ENCODE measurements around the gene SLC16A5.
"Not testable (repeated sequence)": the region's sequence is repeated elsewhere in the genome, so short reads cannot be mapped to it uniquely, and the experiment has no call there.

The SLC16A5 gene, protein sequence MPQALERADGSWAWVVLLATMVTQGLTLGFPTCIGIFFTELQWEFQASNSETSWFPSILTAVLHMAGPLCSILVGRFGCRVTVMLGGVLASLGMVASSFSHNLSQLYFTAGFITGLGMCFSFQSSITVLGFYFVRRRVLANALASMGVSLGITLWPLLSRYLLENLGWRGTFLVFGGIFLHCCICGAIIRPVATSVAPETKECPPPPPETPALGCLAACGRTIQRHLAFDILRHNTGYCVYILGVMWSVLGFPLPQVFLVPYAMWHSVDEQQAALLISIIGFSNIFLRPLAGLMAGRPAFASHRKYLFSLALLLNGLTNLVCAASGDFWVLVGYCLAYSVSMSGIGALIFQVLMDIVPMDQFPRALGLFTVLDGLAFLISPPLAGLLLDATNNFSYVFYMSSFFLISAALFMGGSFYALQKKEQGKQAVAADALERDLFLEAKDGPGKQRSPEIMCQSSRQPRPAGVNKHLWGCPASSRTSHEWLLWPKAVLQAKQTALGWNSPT

DNA sequence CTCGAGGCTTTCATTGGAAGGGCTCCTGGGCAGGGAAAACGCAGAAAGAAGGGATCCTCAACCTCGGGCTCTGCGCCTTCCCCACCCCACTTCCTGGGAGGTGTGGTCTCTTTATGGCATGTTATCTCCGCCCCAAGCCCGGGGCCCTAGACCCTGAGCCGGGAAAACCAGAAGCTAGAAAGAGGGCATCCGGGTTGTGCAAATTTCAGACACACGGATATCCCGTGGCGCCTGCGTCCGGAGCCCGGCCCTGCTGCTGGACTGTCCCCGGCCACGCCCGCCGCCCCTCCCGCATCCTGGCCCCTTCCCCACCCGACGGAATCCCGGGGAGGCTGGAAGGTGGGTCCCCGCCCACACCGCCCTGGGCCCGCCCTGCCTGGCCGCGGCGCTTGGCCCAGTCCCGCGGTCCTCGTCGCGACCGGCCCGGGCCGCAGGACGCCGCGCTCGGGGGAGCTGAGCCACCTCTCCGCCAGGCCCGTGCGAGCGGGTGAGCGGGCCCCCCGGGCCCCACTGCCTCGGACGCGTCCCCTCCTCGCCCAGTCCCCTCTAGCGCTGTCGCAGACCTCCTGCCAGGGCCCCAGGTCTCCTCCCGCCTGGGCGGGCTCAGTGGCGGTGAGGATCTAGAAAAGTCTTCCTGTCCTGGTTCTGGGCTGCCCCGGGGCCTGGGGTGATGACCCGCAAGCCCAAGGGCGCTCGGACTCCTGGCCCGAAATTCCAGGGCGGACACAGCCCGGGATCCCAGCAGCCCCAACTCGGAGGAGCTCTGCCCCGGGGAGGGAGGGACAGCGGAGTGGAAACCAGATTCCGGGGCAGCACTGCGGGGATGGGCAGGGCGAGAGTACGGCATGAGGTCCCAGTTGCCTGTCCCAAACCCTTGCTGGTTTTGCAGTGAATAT lies at the start of gene SLC16A5:
Gene SLC16A5, plus strand, starts transcription at position 397 of the 896 bp plus-strand sequence. CDS start 5,683 bp downstream, outside the sequence.
- Histone ChIP-seq H3K27ac (no peak within 1 kb of the TSS), H3K27me3 (replicated peaks) (no peaks in the 10 kb centered on the region), H3K4me3 (ENCODE audit: low read depth, low read length) (peak within 1 kb of the TSS; percentile 58), H3K36me3 (replicated peaks) (no peaks in the 10 kb centered on the region)
- peak; percentile 50 for DNase-seq
- in situ Hi-C loops (cut with HindIII; ENCODE audit: low pct_ligation_motif_present, low sequenced_read_pairs): no loop called here
- TF ChIP-seq, protein P1, sequence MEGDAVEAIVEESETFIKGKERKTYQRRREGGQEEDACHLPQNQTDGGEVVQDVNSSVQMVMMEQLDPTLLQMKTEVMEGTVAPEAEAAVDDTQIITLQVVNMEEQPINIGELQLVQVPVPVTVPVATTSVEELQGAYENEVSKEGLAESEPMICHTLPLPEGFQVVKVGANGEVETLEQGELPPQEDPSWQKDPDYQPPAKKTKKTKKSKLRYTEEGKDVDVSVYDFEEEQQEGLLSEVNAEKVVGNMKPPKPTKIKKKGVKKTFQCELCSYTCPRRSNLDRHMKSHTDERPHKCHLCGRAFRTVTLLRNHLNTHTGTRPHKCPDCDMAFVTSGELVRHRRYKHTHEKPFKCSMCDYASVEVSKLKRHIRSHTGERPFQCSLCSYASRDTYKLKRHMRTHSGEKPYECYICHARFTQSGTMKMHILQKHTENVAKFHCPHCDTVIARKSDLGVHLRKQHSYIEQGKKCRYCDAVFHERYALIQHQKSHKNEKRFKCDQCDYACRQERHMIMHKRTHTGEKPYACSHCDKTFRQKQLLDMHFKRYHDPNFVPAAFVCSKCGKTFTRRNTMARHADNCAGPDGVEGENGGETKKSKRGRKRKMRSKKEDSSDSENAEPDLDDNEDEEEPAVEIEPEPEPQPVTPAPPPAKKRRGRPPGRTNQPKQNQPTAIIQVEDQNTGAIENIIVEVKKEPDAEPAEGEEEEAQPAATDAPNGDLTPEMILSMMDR (IDR thresholded peaks at IDR 0.05; ENCODE audit: low read depth, low read length, missing control alignments): no peak

DNA sequence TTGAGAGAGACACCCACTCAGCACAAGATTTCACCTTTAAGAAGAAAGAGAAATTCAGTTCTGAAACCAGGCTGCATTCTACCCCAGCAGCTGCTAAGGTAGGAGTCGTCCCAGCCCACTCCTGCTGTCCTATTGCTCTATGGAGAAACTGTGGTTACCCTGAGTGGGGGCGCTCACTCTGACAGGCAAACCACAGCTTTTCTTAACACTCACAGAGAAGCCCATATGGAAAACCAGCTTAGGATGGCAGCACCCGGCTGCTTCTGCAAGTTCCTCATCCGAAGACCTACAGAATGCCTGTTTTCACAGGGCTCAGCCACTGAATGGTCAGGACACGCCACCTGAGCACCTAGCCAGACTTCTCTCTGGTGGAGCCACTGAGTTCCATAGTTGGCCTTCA lies 48.5 kb upstream of the SLC16A5 start:
- no peak for DNase-seq
- in situ Hi-C loops (cut with HindIII; ENCODE audit: low pct_ligation_motif_present, low sequenced_read_pairs): no loop called here
- H3K4me3 ChIP-seq (ENCODE audit: low read depth, low read length): no peak overlapping the region
- no peaks in the 10 kb centered on the region for H3K27me3 ChIP-seq (replicated peaks)
- H3K36me3 ChIP-seq (replicated peaks): peaks cover 33% of the 10 kb centered on the region
- TF ChIP-seq, protein P1 (IDR thresholded peaks at IDR 0.05; ENCODE audit: low read depth, low read length, missing control alignments): no peak
- no peak overlapping the region for H3K27ac ChIP-seq

DNA sequence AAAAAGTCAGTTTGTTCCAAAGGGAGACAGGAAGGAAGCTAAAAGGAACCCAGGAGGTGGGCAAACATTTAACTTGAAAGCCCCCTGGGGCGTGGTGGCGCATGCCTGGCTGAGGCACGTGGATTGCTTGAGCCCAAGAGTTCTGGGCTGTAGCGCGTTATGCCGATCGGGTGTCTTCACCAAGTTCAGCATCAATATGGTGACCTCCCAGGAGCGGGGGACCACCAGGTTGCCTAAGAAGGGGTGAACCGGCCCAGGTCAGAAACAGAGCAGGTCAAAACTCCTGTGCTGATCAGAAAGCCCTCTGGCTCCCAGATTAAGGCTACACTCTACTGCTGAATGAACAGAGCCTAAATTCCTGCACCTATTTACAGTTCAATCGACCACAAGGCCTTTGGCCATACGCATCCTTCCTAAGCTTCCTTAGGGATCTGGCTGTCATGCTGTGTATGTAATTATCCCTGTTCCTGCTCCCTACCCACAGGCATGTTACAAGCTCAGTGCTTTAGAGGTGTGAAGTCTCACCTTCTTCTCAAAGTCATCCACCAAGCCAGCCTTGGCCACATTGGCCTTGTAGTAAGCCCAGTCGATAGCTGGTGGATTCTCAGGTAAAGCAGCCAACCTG lies 46.0 kb upstream of the SLC16A5 start:
- Histone ChIP-seq H3K36me3 (replicated peaks) (peaks cover 33% of the 10 kb centered on the region), H3K27ac (no peak overlapping the region), H3K27me3 (replicated peaks) (no peaks in the 10 kb centered on the region), H3K4me3 (ENCODE audit: low read depth, low read length) (no peak overlapping the region)
- in situ Hi-C loops (cut with HindIII; ENCODE audit: low pct_ligation_motif_present, low sequenced_read_pairs): no loop called here
- DNase-seq: no peak
- TF ChIP-seq, protein P1 (IDR thresholded peaks at IDR 0.05; ENCODE audit: low read depth, low read length, missing control alignments): no peak

DNA sequence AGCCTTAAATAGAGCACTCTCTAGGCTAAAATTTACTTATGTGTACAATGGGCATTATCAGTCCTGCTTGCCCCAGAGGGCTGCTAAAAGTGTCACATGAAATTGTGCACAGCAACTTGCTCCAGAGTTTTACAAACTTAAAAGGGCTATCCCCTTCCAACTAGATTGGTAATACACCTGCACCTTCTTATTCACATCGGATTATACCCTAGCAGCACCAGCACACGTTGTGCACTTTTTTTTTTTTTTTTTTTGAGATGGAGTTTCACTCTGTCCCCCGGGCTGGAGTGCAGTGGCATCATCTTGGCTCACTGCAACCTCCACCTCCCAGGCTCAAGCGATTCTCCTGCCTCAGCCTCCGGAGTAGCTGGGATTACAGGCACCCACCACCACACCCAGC lies 44.0 kb upstream of the SLC16A5 start:
- DNase-seq; H3K4me3 ChIP-seq (ENCODE audit: low read depth, low read length); in situ Hi-C loops (cut with HindIII; ENCODE audit: low pct_ligation_motif_present, low sequenced_read_pairs); H3K27me3 ChIP-seq (replicated peaks); H3K27ac ChIP-seq: not testable (repeated sequence)
- peaks cover 28% of the 10 kb centered on the region for H3K36me3 ChIP-seq (replicated peaks)

DNA sequence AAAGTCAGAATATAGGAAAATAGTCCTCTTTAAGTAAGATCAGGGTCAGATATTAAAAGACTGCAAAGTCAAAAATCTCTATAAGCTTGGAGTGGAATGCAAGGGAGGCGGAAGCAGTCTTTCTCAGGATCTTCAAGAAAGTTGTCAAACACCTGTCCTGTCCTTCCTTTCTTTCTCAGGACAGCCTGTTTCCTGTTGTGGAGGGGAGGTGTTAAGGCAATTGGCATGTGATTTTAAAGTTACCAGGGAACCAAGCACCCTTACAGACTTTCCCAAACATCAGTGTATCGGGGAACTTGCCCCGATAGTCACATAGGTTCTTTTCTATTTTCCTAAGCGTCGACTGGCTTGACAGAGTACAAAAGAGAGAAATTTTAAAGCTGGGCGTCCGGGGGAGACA lies 43.0 kb upstream of the SLC16A5 start:
- DNase-seq: no peak
- H3K36me3 ChIP-seq (replicated peaks): peaks cover 21% of the 10 kb centered on the region
- no peak overlapping the region for H3K27ac ChIP-seq
- no peaks in the 10 kb centered on the region for H3K27me3 ChIP-seq (replicated peaks)
- no peak overlapping the region for H3K4me3 ChIP-seq (ENCODE audit: low read depth, low read length)
- TF ChIP-seq, protein P1 (IDR thresholded peaks at IDR 0.05; ENCODE audit: low read depth, low read length, missing control alignments): no peak
- in situ Hi-C loops (cut with HindIII; ENCODE audit: low pct_ligation_motif_present, low sequenced_read_pairs): no loop called here

DNA sequence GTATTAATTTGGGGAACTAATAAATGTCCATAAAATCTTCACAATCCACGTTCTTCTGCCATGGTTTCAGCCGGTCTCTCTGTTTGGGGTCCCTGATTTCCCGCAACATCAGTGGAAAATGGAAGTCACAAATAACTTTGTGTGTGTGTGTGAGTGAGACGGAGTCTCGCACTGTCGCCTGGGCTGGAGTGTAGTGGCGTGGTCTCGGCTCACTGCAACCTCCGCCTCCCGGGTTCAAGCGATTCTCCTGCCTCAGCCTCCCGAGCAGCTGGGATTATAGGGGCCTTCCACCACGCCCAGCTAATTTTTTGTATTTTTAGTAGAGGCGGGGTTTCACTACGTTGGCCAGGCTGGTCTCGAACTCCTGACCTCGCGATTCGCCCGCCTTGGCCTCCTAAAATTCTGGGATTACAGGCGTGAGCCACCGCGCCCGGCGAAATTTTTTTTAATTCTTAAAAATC lies 41.8 kb upstream of the SLC16A5 start:
- in situ Hi-C loops (cut with HindIII; ENCODE audit: low pct_ligation_motif_present, low sequenced_read_pairs); H3K27me3 ChIP-seq (replicated peaks); DNase-seq: not testable (repeated sequence)
- Histone ChIP-seq H3K4me3 (ENCODE audit: low read depth, low read length) (peak overlapping the region; percentile 97), H3K27ac (peak overlapping the region; percentile 84), H3K36me3 (replicated peaks) (peaks cover 12% of the 10 kb centered on the region)
